GM19395 (cell line): ENCODE measurements around the gene STRBP.

Experiments used
- ATAC-seq: cut with Tn5 transposase; IDR thresholded peaks from one replicate; pipeline ENCODE4 v1.9.1; 2021; ENCODE audit warnings: mild to moderate bottlenecking, moderate library complexity; ENCODE audit not compliant: unreplicated experiment

The STRBP gene

DNA sequence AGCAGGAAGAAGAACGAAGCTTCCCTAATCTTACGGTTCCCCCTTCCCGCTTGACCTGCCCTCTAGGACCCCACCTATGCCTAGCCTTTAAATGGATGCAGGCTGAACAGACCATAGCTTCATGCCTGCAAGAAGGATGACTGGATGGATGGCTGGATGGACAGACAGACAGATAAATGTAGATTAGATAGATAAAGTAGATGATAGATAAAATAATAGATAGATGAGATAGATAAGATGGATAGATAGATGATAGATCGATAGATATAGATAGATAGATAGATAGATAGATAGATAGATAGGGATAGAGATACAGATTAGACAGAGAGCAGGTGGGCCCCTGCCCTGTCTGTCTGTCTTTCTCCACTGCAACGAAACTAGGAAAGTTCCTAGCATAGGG lies 162.9 kb downstream of the STRBP start:
- no peak for ATAC-seq

DNA sequence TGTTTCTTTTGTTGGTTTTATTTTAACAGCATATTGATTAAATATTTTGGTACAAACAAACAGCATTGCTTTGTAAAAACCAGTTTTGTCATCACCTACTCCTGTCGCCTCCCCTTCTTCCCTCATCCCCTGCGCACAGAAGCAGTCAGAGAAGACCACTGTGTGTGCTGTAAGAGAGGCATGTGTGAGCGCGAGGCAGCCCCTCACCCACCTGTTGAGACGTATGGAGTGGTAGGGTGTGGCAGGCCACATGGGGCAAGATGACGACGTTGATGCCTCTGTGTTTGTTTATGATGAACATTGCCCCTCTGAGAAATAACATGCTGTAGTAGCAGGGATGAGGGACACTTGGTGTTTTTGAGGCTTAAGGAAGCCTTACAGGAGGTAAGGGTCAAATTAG lies 163.6 kb downstream of the STRBP start:
- ATAC-seq, result no peak

DNA sequence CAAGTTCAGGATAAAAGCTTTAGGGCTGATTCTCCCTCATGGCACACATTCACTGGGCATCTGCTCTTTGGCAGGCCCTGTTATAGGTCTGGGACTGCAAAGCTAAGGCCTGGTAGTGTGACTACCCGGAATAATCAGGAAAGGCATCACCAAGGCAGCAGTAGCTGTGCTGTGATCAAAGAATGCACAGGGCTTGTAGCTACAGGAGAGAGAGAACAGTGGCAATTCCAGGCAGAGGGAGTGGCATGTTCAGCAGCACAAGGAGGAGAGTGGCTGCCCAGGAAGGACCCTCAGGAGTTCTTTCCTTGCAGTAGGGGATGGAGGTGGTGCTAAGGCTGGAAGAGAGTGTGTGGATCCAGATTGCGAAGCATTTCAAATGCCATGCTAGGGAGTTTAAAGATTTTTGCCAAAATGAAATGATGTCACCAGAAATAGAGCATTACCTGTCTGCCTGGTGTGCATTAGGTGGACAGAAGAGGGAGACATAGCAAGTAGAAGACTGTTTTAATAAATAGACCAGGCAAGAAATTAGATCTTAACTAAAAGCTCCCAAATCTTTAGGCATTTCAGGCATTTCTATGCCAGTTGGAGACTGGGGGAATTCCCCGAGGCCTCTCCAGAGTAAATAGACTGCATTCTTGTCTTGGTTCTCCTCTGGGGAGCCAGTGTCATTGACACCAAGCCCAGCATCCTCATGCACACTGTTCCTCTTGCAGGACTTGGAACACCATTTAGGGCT lies 165.8 kb downstream of the STRBP start:
- ATAC-seq, result no peak

DNA sequence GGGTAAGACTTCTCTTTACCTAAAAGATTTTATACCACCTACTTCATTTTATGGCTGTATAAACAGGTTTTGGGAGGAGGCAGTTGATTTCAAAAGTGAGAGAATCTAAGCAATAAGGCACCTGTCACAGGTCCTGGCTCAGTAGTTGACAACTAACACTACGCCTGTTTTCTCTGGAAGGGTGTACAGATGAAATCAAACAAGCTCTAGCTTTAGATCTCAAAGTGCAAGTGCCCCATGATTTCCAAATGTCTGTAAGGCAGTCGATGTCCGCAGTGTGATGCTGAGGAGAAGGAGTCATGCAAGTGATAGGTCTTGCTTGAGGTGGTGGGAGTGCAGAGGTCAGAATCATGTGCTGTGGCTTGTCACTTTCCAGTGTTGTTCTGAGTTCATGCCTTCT lies 168.8 kb downstream of the STRBP start:
- ATAC-seq, result no peak

DNA sequence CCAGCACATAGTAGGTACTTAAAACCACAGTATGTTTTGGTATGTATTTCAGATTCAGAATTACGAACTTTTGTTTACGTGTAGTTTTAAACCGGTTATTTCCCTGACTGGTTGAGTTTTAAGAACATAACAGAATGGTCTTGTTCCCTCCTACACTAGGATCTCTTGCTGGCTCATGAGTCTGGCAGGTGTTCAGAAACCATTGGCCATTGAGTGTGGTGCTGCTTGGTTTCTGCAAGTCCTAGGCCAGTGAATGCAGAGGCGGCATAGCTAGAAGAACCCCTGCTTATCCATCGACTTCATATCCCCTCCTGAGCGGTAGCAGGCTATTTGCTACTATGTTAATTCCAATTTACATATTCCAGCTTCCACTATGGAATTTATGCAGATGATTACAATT lies 169.3 kb downstream of the STRBP start:
- ATAC-seq, result no peak

DNA sequence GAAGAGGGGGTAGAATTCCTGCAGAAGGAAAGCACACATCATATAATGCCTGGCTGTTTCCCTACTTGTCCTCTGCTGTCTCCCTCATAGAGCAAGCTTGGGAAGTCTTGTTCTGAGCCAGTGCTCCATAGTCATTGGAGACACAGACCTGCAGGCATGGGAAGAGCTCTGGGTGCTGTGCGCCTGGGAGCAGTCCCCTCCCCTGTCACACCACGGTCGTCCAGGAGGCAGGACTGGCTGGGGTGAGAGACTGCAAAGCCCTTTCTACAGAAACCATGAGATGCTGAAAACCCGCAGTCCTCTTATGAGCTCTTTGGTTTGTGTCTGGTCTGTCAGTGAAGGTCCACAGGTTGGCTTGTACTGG lies 170.3 kb downstream of the STRBP start:
- ATAC-seq, result no peak

DNA sequence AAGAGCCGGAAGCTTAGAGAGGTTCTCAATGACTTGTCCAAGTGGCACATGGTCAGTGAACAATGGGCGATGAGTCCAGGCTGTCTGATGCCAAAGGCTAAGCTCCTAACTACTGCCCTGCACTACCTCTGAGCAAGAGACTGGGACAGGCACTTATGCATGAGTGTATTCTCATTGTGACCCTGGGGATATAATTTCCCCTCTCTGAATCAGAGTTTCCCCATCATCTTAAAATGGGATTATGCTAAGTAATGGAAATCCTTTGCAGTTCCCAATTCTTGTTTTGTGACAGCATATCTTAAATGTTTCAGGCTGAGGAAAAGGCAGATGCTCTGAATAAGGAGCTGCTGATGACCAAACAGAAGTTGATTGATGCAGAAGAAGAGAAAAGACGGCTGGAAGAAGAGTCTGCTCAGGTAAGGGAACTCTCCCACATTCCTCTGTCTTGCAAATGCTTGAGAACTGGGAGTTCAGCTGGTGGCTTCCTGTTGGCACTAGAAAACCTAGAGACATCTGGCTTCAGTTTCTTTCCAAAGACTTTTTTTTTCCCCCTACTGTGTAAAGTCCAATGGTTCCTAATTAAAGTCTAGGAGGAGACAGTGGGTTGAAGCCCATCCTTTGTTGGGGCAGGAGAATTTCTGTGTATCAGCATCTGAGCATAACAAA lies 170.8 kb downstream of the STRBP start:
- ATAC-seq, result no peak

DNA sequence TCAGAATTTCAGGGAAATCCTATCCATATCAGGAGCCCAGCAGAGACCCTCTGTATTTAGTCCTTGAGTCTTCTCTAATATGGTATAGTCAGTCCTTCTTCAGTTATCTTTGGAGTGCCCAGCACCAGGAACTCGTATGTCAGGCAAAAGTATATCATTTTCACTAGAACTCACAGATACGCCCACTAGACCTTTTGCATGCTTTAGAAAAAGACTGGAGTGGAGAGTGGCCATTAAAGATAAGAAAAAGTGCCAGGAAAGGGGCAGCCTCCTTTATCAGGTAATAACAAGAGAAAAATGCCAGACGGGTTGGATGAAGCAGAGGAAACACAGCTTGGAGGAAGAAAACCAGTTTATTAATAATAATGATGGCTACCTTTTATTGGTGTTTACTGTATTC lies 171.4 kb downstream of the STRBP start:
- no peak for ATAC-seq

DNA sequence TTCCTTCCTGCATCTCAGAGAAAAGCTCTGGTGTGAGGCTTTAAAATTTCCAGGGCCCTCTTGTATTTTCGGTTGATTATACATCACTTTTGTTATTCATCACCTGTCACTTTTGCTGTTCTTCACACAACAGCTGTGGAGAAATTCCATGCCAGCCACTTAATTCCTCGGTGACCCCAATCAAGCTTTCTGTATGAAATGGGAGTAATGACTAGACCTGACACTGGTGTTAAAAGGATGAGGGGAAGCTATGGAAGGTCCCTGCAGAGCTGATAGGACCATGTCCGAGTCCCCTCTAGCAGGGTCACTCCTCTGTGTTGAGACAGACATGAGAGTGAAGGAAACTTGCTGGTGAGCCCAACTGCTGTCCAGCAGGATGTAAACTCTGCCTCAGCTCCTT lies 175.2 kb downstream of the STRBP start:
- no peak for ATAC-seq

DNA sequence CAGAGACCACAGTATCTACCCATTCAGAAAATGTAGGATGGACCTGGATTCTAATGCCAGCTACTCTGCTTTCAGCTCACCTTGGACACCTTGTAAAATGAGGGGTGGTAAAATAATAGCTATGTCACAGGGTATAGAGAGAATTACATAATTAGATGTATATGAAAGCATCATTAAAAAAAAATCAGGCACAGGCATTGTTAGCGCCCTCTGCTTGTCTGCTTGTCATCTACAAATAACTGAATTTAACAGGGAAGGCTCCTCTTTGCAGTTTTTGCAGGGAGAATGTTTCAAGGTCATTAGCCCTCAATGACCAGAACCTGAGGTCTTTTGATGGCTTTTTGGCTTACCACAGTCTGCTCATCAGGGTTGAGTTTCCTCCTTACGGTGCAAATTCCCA lies 176.9 kb downstream of the STRBP start:
- no peak for ATAC-seq

DNA sequence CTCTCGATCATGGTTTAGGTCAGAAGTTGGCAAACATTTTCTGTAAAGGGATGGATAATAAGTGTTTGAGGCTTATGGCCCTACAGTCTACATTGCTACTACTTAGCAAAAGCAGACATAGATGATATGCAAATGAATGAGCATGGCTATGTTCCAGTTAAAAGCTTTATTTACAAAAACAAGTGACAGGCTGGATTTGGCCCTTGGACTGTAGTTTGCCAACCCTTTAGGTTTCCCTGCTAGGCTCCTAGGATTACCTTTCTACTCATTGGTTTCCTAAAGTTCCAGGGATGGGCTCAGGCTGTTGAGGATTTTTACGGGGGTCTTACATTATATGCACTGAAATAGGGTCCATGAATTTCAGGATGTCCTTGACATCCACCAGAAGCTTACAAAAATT lies 177.4 kb downstream of the STRBP start:
- no peak for ATAC-seq

DNA sequence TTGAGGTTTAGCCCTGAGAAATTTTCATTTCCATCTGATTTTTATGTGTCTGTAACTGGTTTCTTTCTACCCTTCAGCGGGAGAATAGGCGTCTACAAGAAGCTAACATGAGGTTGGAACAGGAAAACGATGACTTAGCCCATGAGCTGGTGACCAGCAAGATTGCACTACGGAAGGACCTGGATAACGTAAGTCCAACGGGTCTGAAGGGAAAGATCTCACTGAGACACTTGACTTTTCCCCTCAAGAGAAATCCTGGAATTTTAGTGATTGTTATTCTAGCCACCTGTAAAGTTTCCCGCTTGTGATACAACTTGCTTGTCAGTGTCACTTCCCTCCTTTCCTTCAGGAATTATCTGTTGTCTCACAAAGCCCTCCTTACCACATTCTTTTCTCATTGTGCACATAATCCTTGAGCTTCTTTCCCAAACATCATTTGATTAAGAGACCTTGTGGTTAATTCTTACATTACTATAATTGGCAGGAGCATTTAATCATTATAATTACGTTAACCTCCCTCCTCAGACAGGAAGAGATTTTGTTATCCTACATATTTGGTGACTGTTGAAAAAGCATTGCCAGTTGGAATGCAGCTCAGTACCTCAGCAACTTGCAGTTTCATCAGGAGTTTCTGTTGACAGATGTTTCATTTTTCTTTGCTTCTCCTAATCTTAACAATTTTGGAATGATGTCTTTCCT lies 178.0 kb downstream of the STRBP start:
- no peak for ATAC-seq

DNA sequence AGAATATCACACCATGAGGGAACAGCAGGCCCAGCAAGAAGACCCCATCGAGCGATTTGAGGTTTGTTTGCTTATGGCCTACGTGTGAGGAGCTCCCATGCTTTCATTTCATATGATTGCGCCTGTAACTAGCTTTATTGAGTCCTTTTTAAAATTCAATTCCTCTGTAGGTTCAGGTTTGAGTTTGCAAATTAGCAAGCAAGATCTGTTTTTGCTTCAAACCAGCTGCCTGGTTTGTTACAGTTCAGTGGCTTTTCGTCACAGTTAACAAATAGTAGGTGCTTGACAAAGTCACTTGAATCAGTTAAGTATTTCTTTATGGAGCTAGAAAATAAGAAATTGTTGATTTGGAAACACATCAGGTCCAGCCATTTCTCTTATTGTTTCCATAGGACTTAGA lies 178.6 kb downstream of the STRBP start:
- no peak for ATAC-seq

DNA sequence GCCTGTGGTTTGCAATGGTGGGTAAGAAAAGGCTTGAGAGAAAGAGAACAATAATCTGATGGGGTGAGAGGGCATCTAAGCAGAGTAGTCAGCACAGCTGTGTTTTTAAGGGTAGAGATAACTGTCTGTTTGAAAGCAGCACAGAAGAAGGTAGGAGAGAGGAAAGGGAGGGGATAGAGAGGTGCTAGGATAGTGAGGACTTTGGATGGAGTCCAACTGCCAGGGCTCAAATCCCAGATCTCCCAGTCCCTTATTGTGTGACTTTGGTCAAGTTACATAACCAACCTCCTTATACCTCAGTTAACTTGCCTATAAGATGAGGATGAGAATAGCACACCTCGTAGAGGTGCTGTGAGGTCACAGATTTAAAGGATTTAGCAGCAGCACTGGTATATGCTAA lies 179.3 kb downstream of the STRBP start:
- no peak for ATAC-seq

DNA sequence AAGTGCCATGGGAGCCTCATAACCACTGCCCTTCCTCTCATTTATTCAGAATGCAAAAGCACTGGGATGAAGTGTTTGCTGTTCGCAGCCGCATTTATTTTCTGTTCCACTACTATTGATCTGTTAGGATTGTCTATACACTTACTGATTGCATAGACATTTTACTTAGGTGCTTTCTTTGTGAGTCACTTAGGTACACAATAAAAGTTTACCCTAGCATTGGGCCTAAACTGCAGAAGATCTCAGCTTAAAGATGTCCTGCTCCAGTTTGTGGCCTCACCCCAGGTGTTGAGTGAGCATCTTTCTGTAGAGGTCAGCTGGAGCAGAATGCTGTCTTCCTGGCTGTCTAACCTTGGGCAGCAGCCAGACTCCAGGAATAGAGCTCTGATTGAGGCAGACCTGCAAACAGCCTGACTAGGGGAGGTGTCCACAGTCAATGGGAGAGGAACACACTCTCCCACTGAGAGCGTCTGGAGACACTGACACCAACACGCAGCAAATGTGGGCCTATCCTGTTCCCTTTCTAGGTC lies 181.0 kb downstream of the STRBP start:
- no peak for ATAC-seq

DNA sequence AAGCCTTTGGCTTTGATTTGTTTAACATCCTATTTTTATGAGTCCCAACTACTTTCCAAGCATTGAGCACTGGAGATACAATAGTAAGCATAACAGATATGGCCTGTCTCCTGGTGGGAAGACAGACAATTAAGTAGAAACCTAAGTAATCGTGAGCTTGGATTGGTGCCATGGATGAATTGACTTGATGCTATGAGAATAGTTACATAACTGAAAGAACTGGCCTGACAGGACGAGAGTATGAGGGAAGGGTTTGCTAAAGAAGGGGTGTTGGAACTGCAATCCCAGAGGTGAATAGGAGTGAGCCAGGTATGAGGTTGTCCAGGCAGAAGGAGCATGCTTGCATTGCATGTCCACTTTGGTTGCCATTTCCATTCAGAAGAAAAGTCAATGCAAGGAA lies 182.5 kb downstream of the STRBP start:
- ATAC-seq, result no peak

DNA sequence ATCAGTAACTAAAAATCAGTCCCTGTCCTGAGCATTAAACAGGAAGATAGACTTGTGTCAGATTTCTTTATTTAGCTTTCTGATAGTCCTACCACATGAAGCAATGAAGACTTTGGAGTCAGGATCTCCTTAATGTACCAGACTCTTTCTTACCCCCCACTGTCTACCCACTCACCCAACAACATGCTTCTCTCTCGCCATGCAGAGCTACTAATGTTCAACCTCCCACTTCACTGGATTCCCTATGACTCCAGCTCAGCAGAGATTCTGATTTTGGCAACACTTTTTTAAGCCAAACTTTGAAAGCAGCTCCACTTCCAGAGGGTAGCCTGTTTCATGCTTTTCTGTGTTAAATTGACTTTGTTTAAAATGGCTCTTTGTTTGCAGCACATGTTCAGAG lies 184.1 kb downstream of the STRBP start:
- ATAC-seq, result no peak

DNA sequence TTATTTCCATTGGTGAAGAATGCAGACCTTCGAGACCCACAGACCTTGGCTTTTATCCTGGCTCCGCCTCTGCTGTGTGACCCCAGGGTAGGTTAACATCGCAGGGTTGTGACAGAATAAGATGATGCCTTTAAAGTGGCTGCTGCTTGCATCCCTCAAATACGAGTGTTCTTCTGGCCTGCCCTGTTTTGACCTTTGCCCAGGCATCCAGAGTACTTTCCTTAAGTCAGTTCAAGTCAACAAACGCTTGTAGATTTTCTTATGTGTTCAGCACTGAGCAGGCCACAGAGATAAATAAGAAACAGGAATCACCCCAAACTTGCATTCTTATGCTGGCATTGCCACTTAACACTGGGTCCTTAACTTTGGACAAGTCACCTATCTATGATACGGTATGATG lies 184.7 kb downstream of the STRBP start:
- no peak for ATAC-seq

DNA sequence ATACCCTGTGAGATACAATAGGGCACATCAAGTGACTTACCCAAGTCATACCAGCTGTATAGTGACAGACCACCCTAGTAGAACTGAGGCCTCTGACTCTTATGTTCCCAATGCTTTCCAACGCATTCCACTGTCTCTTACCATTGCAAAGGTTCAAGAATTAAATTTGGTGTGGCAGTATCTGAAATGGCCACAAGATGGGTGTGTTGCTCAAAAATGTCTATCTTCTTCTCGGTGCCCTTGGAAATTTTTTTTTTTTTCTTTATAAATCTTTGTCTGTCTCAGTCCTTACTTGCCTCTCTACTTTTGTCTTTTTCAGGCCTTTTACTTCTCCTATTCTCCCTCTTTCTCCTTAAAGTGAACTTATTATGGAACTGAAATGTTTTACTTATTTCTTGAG lies 186.6 kb downstream of the STRBP start:
- ATAC-seq, result no peak

DNA sequence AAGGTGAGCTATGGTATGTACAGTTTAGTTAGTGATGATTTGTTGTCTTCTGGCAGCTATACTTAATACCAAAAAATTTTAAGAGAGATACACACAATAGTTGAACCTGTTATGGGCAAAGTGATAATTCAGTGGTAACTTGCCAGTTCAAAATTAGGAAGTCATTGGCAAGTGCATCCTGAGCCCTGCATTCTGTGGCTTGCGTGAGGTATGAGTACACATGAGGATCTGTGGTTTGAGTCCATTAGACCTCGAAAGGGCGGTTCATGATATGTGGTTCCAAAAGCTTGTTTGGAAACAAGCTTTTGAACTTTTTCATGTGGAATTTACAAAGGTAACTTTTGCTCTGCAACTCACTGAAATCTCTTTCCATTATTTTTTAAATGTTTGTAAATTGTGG lies 187.9 kb downstream of the STRBP start:
- ATAC-seq, result no peak

DNA sequence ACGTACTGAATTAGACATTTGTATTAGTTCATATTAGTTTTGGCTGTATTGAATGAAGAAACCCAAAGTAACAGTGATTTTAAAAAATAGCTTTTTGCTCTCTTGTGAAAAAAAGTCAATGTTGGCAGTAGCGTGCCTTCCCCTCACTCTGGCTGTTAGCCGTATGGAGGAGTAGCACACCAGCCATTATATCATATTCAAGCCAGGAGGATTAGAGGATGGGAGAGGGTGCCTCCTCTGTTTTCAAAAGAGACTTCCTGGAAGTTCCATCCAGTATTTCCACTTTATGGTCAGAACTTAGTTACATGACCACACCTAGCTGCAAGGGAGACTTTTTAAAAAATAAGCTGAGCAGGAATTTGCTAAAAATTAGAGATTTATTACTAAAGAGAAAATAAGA lies 193.8 kb downstream of the STRBP start:
- no peak for ATAC-seq

DNA sequence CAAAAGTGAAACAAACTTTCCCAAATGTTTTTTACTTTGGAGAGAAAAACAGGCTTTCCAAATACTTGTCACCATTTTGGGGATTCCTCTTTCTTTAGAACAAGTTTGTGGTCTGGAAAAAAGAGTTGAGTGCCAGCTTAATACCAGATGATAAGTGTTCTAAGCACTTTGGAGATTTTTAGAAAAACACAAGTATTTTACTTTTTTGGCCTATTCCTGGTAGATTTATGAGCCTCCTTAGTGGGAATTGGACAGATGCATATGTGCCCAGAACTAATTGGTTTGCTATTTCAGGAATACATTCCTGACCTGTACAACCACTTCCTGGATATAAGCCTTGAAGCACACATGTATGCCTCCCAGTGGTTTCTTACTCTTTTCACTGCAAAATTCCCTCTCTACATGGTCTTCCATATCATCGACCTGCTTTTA lies 194.4 kb downstream of the STRBP start:
- ATAC-seq, result no peak
